Measurements from ENCODE around the gene ATF5. TPM values are rescaled to one million over a fixed set of nuclear protein-coding genes. Genes with fewer than 3 reads are reported as not detected.

ATF5 gene
- total RNA-seq: 46.1 TPM
- long read RNA-seq, partial matches to known transcripts: 2 of 8 reads
- long read RNA-seq, other reads (novel, unspliced or antisense): 4 of 8 reads

- peak; percentile 98 for DNase-seq (ENCODE audit: low spot score)
These were observed at the start of gene ATF5, which contains the start of gene NUP62 for GRCh38 chr19:49929121-49929610. Gene ATF5, plus strand, starts transcription at chr19:49929205. Its CDS starts 1,646 bp downstream, at chr19:49930851. Gene NUP62, minus strand, starts transcription at chr19:49929504. Its CDS starts 19,697 bp downstream, at chr19:49909807.

DNA sequence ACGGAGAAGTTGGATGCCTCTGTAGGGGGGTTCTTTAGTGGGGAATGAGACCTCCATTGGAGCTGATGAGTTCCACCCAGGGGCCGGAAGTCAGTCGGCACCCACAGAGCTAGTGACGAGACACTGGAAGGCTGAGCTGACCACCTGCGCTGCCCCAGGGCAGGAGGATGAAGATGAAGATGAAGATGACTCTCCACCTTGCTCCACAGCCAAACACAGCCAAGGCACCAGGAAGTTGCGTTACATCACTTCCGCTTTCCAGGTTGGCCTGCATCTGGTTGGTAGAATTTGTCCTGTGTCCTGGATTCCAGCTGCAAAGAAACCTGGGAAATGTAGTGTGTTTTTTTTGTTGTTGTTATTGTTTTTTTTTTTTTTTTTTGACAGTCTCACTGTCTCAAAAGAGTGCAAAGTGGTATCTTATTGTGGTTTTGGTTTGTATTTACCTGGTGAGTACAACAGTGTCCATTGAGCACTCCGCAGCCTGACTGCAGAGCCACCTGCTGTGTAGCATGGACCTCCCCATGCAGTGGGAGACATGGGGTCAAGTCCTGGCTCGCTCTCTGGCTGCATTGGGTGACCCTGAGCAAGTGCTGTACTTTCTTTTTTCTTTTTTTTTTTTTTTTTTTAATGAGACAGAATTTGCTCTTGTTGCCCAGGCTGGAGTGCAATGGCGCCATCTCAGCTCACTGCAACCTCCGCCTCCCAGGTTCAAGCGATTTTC, 49.6 kb upstream of the ATF5 start:
- no peak for DNase-seq (ENCODE audit: low spot score)

- DNase-seq (ENCODE audit: low spot score): no peak
These were observed 48.7 kb upstream of the ATF5 start for GRCh38 chr19:49880162-49880869.

- DNase-seq (ENCODE audit: low spot score): no peak
These were observed 47.8 kb upstream of the ATF5 start for GRCh38 chr19:49881186-49881585.

DNA sequence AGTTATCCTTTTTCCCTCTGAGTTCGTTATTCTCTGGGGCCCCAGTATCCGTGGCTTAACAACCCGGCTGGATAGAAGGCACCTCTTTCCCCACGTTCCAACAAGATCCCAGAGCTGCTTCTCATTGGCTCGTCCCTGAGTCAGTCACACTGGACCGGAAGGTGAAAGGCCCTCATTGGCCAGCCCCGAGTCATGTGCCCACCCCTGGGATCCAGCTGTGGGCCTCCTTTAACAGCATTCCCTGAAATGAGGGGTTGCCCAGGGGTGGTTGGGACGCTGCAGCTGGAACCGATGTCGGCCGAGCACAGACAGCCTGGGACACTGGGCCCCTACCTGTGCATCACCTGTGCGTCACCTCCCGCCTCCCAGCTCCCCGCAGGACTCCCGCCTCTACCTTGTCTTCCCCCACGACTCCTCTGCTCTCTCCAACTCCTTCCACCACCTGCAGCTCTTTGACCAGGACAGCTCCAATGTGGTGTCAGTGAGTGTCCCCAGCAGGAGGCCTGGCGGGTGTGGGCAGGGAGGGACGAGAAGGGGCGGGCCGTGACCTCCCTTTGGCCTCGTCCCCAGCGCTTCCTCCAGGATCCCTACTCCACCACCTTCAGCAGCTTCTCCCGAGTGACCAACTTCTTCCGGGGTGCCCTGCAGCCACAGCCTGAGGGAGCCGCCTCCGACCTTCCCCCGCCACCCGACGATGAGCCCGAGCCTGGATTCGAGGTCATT, 47.2 kb upstream of the ATF5 start:
- no peak for DNase-seq (ENCODE audit: low spot score)

GRCh38 chr19:49882643-49883042, 46.4 kb upstream of the ATF5 start:
- DNase-seq (ENCODE audit: low spot score): no peak

GRCh38 chr19:49883094-49883493, 45.9 kb upstream of the ATF5 start:
- DNase-seq (ENCODE audit: low spot score): no peak

DNA sequence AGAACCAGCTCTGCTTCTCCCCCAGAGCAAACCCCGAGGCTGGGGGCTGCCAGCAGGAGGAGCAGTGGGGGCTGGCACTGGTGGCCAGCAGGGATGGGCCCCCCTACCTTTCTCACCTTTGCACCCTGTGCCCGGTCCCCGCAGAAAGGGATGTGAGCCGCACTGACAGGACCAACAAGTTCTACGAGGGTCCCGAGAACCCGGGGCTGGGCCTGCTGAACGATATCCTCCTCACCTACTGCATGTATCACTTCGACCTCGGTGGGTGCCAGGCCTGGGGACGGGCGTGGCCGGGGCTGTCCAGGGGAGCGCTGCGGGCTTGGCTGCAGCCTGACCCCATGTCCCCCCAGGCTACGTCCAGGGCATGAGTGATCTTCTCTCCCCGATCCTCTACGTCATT, 44.9 kb upstream of the ATF5 start:
- no peak for DNase-seq (ENCODE audit: low spot score)

GRCh38 chr19:49884760-49885159, 44.2 kb upstream of the ATF5 start:
- no peak for DNase-seq (ENCODE audit: low spot score)

DNA sequence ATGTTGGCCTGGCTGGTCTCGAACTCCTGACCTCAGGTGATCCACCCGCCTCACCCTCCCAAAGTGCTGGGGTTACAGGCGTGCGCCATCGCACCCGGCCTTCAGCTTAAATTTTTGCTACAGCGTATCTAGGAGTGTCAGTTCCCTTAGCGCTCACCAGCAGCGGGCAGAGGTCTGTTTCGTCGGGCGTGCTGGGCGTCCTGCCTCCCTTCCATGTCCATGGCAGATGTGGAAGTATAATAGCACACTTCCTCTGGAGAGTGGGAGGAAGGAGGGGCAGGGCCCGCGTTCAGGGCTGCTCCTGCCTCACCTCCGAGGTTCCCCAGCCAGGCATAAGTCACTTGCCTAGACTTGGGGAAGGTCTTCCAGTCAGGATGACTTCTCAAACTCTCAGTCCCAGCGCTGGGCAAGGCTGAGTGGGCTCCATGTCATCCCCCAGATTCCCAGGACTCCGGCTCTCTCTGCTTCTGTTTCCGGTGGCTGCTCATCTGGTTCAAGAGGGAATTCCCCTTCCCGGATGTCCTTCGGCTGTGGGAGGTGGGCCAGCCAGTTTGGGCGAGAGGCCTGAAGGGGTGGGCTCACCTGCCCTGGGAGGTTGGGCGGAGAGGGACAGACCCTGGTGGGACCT, 41.9 kb upstream of the ATF5 start:
- no peak for DNase-seq (ENCODE audit: low spot score)

- no peak for DNase-seq (ENCODE audit: low spot score)
These were observed 41.1 kb upstream of the ATF5 start for GRCh38 chr19:49887665-49888509.

- no peak for DNase-seq (ENCODE audit: low spot score)
These were observed 40.5 kb upstream of the ATF5 start for GRCh38 chr19:49888510-49888824.

- no peak for DNase-seq (ENCODE audit: low spot score)
These were observed 39.8 kb upstream of the ATF5 start for GRCh38 chr19:49889038-49889686.

DNA sequence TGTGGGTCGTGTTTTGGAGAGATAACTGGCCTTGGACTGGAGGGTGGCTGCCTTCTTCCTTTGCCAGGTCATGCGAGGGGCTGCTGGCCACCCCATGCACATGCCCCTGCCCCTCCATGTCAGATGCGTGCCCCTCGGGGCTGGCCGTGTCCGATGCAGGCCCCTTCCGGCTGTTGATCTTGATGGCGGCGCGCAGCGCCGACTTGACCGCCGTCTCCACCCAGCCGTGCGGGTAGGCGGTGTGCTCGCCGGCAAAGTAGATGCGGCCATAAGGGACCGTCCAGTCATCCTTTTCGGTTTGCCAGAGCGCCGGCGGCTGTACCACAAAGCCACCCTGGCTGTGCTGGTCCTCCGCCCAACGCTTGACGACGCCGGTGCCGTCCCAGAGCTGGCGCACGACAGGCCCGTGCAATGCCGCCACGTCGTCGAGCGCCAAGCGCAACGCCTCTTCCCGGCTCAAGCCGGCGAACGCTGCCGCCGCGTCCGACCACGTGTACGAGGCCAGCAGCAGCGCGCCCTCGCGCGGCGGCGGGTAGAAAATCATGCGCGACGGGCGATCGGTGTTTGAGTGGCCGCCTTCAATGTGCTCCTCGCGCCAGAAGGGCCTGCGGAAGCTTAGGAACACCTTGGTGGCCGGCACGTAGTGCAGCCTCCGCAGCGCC, 39.2 kb upstream of the ATF5 start:
- DNase-seq (ENCODE audit: low spot score): peak; percentile 94

DNA sequence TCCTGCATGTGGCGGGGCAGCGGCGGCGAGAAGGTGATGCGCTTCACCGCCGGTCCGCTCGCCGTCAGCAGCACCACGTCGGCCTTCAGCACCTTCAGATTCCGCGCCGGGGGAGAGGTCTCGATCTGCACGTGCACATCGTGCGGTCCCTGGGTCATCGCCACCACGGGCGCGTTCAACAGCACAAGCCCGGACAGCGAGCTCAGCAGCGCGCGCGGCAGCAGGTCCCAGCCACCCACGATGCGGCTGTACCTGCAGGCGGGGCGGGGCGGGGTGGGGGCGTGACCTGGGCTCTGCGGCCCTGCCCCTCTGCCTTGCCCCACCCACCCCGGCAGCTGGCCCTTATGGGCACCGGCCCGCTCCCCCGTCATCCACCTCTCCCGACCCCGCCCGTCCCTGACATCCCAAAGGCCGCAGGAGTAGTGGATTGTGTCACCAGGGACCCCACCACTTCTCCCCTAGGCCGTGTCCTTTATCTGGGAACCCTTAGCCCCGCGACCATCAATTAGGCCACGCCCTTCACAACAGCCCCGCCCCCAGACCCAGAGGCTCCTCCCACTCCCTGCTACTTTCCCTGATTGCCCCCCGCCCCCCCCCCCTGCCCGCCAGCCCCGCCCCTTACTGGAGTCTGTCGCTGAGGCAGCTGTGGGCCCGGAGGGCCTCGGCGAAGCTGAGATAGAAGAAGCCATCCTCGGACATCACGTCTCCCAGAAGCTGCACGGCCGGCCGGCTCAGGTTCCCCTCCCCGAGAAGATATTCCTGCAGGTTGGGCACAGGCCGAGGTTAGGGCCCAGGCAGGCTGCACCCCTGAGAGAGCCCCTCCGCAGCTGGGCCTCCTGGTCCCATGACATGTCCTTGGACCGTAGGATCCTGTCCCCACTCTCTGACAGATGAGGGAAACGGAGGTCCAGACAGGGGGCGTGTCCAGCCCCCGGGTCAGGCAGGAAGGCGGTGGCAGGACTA, 38.4 kb upstream of the ATF5 start:
- DNase-seq (ENCODE audit: low spot score): no peak

- no peak for DNase-seq (ENCODE audit: low spot score)
These were observed 37.6 kb upstream of the ATF5 start for GRCh38 chr19:49891393-49891792.

DNA sequence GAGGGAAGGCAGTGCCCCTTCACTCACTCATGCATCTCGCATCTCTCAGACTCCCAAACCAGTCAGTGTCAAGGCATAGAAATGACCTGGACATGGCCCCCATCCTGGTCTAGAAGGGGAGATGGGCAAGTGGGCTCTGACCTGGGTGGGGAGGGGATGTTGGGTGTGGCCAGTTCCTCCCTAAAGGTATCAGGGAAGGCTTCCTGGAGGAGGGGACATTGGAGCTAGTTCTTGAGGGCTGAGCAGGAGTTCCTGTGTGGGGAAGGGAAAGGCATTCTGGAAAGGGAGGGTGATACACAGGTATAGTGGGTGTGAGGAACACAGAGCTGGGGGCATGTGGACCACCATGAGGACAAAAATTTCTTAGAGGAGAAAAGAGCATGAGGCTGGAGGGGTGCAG, 36.3 kb upstream of the ATF5 start:
- no peak for DNase-seq (ENCODE audit: low spot score)

- DNase-seq (ENCODE audit: low spot score): no peak
These were observed 34.9 kb upstream of the ATF5 start for GRCh38 chr19:49894011-49894664.

Measured in mesenteric fat pad (tissue), 1 donor.